Upper lobe of left lung (tissue), 4 donors: Measurements from ENCODE around the gene NT5C2.

Source experiments
- EP300 ChIP-seq, 4 donors: sonication (generic); formaldehyde crosslinking; IDR thresholded peaks; one replicate each; pipeline ENCODE4 v1.5.1; 2017; ENCODE audit warnings: antibody characterized with exemption in 4 of 4, control low read depth in 2 of 4
- POLR2A ChIP-seq, 4 donors: fragments of 450-650 bp; IDR thresholded peaks; one replicate each; pipeline ENCODE4 v1.5.1; 2016 to 2017; ENCODE audit warnings: antibody characterized with exemption in 4 of 4, mild to moderate bottlenecking in 2 of 4
- POLR2AphosphoS5 ChIP-seq, 2 donors: sonication (generic); formaldehyde crosslinking; IDR thresholded peaks; one replicate each; pipeline ENCODE4 v1.5.1; 2017; ENCODE audit warnings: antibody characterized with exemption in 2 of 2

DNA sequence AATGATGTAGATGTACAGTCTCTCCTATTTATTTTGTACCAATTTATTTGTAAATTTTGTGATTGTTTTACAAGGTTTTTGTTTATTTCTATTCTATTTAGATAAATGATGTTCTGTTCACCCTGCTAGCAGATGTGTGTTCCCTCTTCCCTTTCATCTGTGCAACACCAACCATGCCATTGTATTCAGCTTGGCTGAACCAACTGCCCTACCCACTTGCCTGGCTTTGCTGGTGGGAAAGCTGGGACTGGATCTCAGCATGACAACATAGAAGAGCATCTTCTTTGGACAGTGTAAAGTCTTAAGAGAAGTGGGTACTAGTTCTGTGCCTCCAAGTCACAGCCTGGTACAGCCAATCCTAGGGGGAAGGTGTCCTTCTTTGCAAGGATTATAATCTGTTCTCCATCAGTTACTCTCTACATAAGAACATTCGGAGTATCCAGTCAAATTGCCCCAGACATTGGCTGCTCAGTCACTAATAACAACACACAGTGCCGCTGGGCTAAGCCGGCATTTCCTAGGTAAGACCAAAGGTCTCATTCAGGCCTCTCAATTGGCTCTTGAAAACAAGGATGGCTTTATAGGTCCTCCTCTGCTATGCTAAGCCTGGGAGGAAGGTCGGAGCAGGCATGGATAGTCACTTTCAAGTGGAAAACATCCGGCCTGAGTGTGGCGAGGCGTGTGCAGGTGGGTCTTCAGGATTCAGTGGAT lies 109.7 kb downstream of the NT5C2 start:
- TF ChIP-seq EP300 (IDR thresholded peaks at IDR 0.05), result no peak
- no peak for TF ChIP-seq POLR2AphosphoS5 (IDR thresholded peaks at IDR 0.05)
- no peak for TF ChIP-seq POLR2A (IDR thresholded peaks at IDR 0.05)
